ENCODE measurements around the gene ELL.
"Not testable (repeated sequence)": the region's sequence is repeated elsewhere in the genome, so short reads cannot be mapped to it uniquely, and the experiment has no call there.

Gene ELL

GRCh38 chr19:18521692-18522123 lies at the start of gene ELL:
Gene ELL (minus strand): TSS chr19:18522070. CDS start chr19:18522055, 15 bp downstream.
- no peak for DNase-seq

- DNase-seq = no peak
Observed at GRCh38 chr19:18568367-18568766, 46.5 kb upstream of the ELL start.

GRCh38 chr19:18566953-18567352 lies 45.1 kb upstream of the ELL start:
- no peak for DNase-seq

- DNase-seq = no peak
Observed at GRCh38 chr19:18562086-18562485, 40.2 kb upstream of the ELL start.

GRCh38 chr19:18559685-18560084 lies 37.8 kb upstream of the ELL start:
- DNase-seq = no peak

- DNase-seq = no peak
Observed at GRCh38 chr19:18558604-18559003, 36.7 kb upstream of the ELL start.

- DNase-seq = no peak
Observed at GRCh38 chr19:18558202-18558555, 36.3 kb upstream of the ELL start.

GRCh38 chr19:18557411-18558201 lies 35.7 kb upstream of the ELL start, which contains the start of gene KXD1:
Gene KXD1 (plus strand): TSS chr19:18557870. CDS start chr19:18562057, 4,187 bp downstream.
- peak; percentile 96 for DNase-seq

GRCh38 chr19:18551631-18552030 lies 29.8 kb upstream of the ELL start:
- no peak for DNase-seq

- no peak for DNase-seq
Observed at GRCh38 chr19:18543814-18544475, 22.1 kb upstream of the ELL start.

GRCh38 chr19:18542941-18543813 lies 21.3 kb upstream of the ELL start, which contains the start of gene FKBP8:
Gene FKBP8 (minus strand): TSS chr19:18543573. CDS start chr19:18541970, 1,603 bp downstream.
- DNase-seq = peak; percentile 82

- no peak for DNase-seq
Observed at GRCh38 chr19:18541992-18542940, 20.4 kb upstream of the ELL start.

GRCh38 chr19:18541258-18541991 lies 19.6 kb upstream of the ELL start:
- DNase-seq = no peak

GRCh38 chr19:18540200-18540599 lies 18.3 kb upstream of the ELL start:
- DNase-seq = not testable (repeated sequence)

GRCh38 chr19:18539372-18539771 lies 17.5 kb upstream of the ELL start:
- DNase-seq = no peak

- no peak for DNase-seq
Observed at GRCh38 chr19:18538115-18538514, 16.2 kb upstream of the ELL start.

GRCh38 chr19:18537431-18537830 lies 15.6 kb upstream of the ELL start:
- DNase-seq = no peak

GRCh38 chr19:18536475-18536874 lies 14.6 kb upstream of the ELL start:
- DNase-seq = no peak

GRCh38 chr19:18533058-18533457 lies 11.2 kb upstream of the ELL start:
- no peak for DNase-seq

GRCh38 chr19:18532168-18532890 lies 10.5 kb upstream of the ELL start:
- DNase-seq = no peak

GRCh38 chr19:18531485-18531884 lies 9.6 kb upstream of the ELL start:
- DNase-seq = no peak

All from NCI-H1694 (cell line).